PFSK-1 (cell line): Measurements from ENCODE around the gene TMEM240.

Source experiments
- FOXP2 ChIP-seq: optimal IDR thresholded peaks from 2 replicates; pipeline ENCODE3; 2011; ENCODE audit warnings: borderline replicate concordance, control low read depth, inconsistent platforms; ENCODE audit not compliant: insufficient read depth; ENCODE audit errors: extremely low read length, extremely low read depth
- POLR2AphosphoS5 ChIP-seq: IDR thresholded peaks from 2 replicates; pipeline ENCODE4 v1.6.1; 2012; ENCODE audit warnings: low read depth, mild to moderate bottlenecking, control low read depth, low read length, moderate library complexity
- REST ChIP-seq, 2 experiments: IDR thresholded peaks; 2 replicates each; pipeline versions ENCODE4 v1.6.1 to v1.8.0; 2011 to 2012; ENCODE audit warnings: low read depth in 2 of 2, low read length in 2 of 2, control low read depth in 1 of 2, inconsistent platforms in 1 of 2, mild to moderate bottlenecking in 1 of 2, moderate library complexity in 1 of 2; ENCODE audit not compliant: insufficient read depth in 1 of 2
- SIN3A ChIP-seq: IDR thresholded peaks from 2 replicates; pipeline ENCODE4 v1.6.1; 2012; ENCODE audit warnings: mild to moderate bottlenecking, low read length, moderate library complexity, borderline replicate concordance; ENCODE audit not compliant: insufficient read depth
- TAF1 ChIP-seq: IDR thresholded peaks from 2 replicates; pipeline ENCODE4 v1.6.1; 2012; ENCODE audit warnings: low read length, control low read depth, borderline replicate concordance; ENCODE audit not compliant: insufficient read depth

- TF ChIP-seq FOXP2 (no peak), REST (IDR thresholded peaks at IDR 0.05; ENCODE audit: insufficient read depth in 1 of 2, low read depth in 2 of 2, low read length in 2 of 2) (no peak), POLR2AphosphoS5 (no peak), TAF1 (no peak), SIN3A (no peak)
Measured at GRCh38 chr1:1556505-1556904, 16.1 kb upstream of the TMEM240 start.
